HepG2 (cell line): ENCODE results near the gene INO80B. TPM values are rescaled to one million over a fixed set of nuclear protein-coding genes. Genes with fewer than 3 reads are reported as not detected.

Experiments used
- ERF ChIP-seq: IDR thresholded peaks from 2 replicates; pipeline ENCODE4 v1.6.1; 2018; ENCODE audit warnings: missing biosample characterization, missing genetic modification reagents
- GZF1 ChIP-seq: sonication (generic); formaldehyde crosslinking; IDR thresholded peaks from 2 replicates; pipeline ENCODE4 v1.5.1; 2020; ENCODE audit warnings: mild to moderate bottlenecking, missing genetic modification reagents
- LCORL ChIP-seq, 2 experiments: fragments of 450-650 bp in 1 of 2; sonication (generic) in 1 of 2; formaldehyde crosslinking in 1 of 2; IDR thresholded peaks; 2 replicates each; pipeline versions ENCODE4 v1.5.0 to v1.6.1; 2017 to 2020; ENCODE audit warnings: antibody characterized with exemption in 1 of 2, missing genetic modification reagents in 1 of 2
- MEIS2 ChIP-seq: sonication (generic); formaldehyde crosslinking; IDR thresholded peaks from 2 replicates; pipeline ENCODE4 v1.9.0; 2021; ENCODE audit warnings: mild to moderate bottlenecking, missing genetic modification reagents
- PCBP2 ChIP-seq: fragments of 200-400 bp; formaldehyde crosslinking; optimal IDR thresholded peaks from 2 replicates; pipeline ENCODE3; 2018; ENCODE audit warnings: low read length, low read depth; ENCODE audit not compliant: poor library complexity, severe bottlenecking
- SNAPC5 ChIP-seq: sonication (generic); formaldehyde crosslinking; IDR thresholded peaks from 2 replicates; pipeline ENCODE4 v1.8.1; 2023; ENCODE audit warnings: mild to moderate bottlenecking, missing genetic modification reagents, borderline replicate concordance
- ZKSCAN1 ChIP-seq: fragments of 150-350 bp; IDR thresholded peaks from 2 replicates; pipeline ENCODE4 v1.6.1; 2014; ENCODE audit warnings: low read length
- ZNF468 ChIP-seq: sonication (generic); formaldehyde crosslinking; IDR thresholded peaks from 2 replicates; pipeline ENCODE4 v1.8.0; 2022; ENCODE audit warnings: mild to moderate bottlenecking, moderate library complexity, missing genetic modification reagents
- ZNF546 ChIP-seq: sonication (generic); formaldehyde crosslinking; conservative IDR thresholded peaks from 2 replicates; pipeline ENCODE4 v1.8.1; 2023; ENCODE audit warnings: mild to moderate bottlenecking, missing genetic modification reagents
- ZNF768 ChIP-seq: sonication (generic); formaldehyde crosslinking; IDR thresholded peaks from 2 replicates; pipeline ENCODE4 v1.4.0; 2020; ENCODE audit warnings: missing genetic modification reagents
- ZNF772 ChIP-seq: sonication (generic); formaldehyde crosslinking; IDR thresholded peaks from 2 replicates; pipeline ENCODE4 v1.5.0; 2020; ENCODE audit warnings: mild to moderate bottlenecking, missing genetic modification reagents
- ZNF777 ChIP-seq: sonication (generic); formaldehyde crosslinking; IDR thresholded peaks from 2 replicates; pipeline ENCODE4 v1.4.0; 2020; ENCODE audit warnings: missing genetic modification reagents
- ZNF83 ChIP-seq: sonication (generic); formaldehyde crosslinking; IDR thresholded peaks from 2 replicates; pipeline ENCODE4 v1.4.0; 2020; ENCODE audit warnings: missing genetic modification reagents, mild to moderate bottlenecking, borderline replicate concordance
- ZNF841 ChIP-seq: sonication (generic); formaldehyde crosslinking; IDR thresholded peaks from 2 replicates; pipeline ENCODE4 v1.8.1; 2023; ENCODE audit warnings: missing genetic modification reagents, borderline replicate concordance
- polyA plus RNA-seq, 8 experiments: library from polyadenylated mRNA; depleted of rRNA in 3 of 8; stranded (reverse) in 7 of 8; unstranded in 1 of 8; fragments of >200 nt; fragmentation: Illumina TruSeq in 4 of 8; extraction: Trizol in 4 of 8; gene quantifications; 2 replicates each; pipeline versions ENCODE4 v1.2.1 to v1.2.3, GENCODE V29; 2011 to 2016; ENCODE audit warnings: low read depth in 4 of 8, missing spikeins in 1 of 8, mixed read lengths in 1 of 8; ENCODE audit not compliant: insufficient read depth in 1 of 8
- total RNA-seq, 5 experiments: library from RNA; depleted of rRNA; stranded (reverse); fragments of >200 nt; fragmentation: Illumina TruSeq; extraction: Trizol; gene quantifications; 2 replicates each; pipeline ENCODE4 v1.2.3, GENCODE V29; 2016; ENCODE audit warnings: low read depth in 1 of 5
- TF ChIP-seq, protein P1 (sequence below), 2 experiments: fragments of 450-650 bp in 1 of 2; sonication (generic) in 1 of 2; formaldehyde crosslinking in 1 of 2; IDR thresholded peaks; 2 replicates each; pipeline versions ENCODE4 v1.6.1 to v1.8.0; 2016 to 2022; ENCODE audit warnings: antibody characterized with exemption in 1 of 2, mild to moderate bottlenecking in 1 of 2, missing genetic modification reagents in 1 of 2
- TF ChIP-seq, protein P2 (sequence below): sonication (generic); formaldehyde crosslinking; IDR thresholded peaks from 2 replicates; pipeline ENCODE4 v1.5.0; 2020; ENCODE audit warnings: mild to moderate bottlenecking, missing genetic modification reagents, moderate library complexity
- TF ChIP-seq, protein P3 (sequence below): sonication (generic); formaldehyde crosslinking; IDR thresholded peaks from 2 replicates; pipeline ENCODE4 v1.8.0; 2022; ENCODE audit warnings: mild to moderate bottlenecking, missing genetic modification reagents, moderate library complexity

The INO80B gene
- total and polyA plus RNA-seq, 2 of the 13 experiments (the other 11 are each of a cell fraction or from before 2014, with no cell fraction given) = 6.2 to 14.5 TPM

GRCh38 chr2:74497777-74498499 lies 43.1 kb downstream of the INO80B start (continued):
- TF ChIP-seq, protein P1, sequence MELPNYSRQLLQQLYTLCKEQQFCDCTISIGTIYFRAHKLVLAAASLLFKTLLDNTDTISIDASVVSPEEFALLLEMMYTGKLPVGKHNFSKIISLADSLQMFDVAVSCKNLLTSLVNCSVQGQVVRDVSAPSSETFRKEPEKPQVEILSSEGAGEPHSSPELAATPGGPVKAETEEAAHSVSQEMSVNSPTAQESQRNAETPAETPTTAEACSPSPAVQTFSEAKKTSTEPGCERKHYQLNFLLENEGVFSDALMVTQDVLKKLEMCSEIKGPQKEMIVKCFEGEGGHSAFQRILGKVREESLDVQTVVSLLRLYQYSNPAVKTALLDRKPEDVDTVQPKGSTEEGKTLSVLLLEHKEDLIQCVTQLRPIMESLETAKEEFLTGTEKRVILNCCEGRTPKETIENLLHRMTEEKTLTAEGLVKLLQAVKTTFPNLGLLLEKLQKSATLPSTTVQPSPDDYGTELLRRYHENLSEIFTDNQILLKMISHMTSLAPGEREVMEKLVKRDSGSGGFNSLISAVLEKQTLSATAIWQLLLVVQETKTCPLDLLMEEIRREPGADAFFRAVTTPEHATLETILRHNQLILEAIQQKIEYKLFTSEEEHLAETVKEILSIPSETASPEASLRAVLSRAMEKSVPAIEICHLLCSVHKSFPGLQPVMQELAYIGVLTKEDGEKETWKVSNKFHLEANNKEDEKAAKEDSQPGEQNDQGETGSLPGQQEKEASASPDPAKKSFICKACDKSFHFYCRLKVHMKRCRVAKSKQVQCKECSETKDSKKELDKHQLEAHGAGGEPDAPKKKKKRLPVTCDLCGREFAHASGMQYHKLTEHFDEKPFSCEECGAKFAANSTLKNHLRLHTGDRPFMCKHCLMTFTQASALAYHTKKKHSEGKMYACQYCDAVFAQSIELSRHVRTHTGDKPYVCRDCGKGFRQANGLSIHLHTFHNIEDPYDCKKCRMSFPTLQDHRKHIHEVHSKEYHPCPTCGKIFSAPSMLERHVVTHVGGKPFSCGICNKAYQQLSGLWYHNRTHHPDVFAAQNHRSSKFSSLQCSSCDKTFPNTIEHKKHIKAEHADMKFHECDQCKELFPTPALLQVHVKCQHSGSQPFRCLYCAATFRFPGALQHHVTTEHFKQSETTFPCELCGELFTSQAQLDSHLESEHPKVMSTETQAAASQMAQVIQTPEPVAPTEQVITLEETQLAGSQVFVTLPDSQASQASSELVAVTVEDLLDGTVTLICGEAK (IDR thresholded peaks at IDR 0.05) = no peak
- TF ChIP-seq, protein P1 (CRISPR knock-in tag; IDR thresholded peaks at IDR 0.05) = peak; percentile 30; the same call in 1 of the 2 replicates
- TF ChIP-seq ZNF768 (CRISPR knock-in tag) (peak; percentile 52; the same call in 1 of the 2 replicates), ZNF841 (CRISPR knock-in tag) (no peak), SNAPC5 (no peak), ERF (0 out of 2 replicates have a peak, but pooled peaks have one; percentile 24), ZNF777 (CRISPR knock-in tag) (0 out of 2 replicates have a peak, but pooled peaks have one; percentile 49), LCORL (IDR thresholded peaks at IDR 0.05) (no peak), LCORL (CRISPR knock-in tag; IDR thresholded peaks at IDR 0.05) (no peak; the same call in 1 of the 2 replicates), ZNF772 (peak; percentile 57), PCBP2 (no peak), ZNF546 (CRISPR knock-in tag) (no peak), MEIS2 (CRISPR knock-in tag) (no peak), ZKSCAN1 (no peak), ZNF468 (CRISPR knock-in tag) (no peak), GZF1 (0 out of 2 replicates have a peak, but pooled peaks have one; percentile 39), ZNF83 (no peak)
- TF ChIP-seq, protein P2, sequence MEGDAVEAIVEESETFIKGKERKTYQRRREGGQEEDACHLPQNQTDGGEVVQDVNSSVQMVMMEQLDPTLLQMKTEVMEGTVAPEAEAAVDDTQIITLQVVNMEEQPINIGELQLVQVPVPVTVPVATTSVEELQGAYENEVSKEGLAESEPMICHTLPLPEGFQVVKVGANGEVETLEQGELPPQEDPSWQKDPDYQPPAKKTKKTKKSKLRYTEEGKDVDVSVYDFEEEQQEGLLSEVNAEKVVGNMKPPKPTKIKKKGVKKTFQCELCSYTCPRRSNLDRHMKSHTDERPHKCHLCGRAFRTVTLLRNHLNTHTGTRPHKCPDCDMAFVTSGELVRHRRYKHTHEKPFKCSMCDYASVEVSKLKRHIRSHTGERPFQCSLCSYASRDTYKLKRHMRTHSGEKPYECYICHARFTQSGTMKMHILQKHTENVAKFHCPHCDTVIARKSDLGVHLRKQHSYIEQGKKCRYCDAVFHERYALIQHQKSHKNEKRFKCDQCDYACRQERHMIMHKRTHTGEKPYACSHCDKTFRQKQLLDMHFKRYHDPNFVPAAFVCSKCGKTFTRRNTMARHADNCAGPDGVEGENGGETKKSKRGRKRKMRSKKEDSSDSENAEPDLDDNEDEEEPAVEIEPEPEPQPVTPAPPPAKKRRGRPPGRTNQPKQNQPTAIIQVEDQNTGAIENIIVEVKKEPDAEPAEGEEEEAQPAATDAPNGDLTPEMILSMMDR (CRISPR knock-in tag) = peak; percentile 27; the same call in 1 of the 2 replicates
- TF ChIP-seq, protein P3, sequence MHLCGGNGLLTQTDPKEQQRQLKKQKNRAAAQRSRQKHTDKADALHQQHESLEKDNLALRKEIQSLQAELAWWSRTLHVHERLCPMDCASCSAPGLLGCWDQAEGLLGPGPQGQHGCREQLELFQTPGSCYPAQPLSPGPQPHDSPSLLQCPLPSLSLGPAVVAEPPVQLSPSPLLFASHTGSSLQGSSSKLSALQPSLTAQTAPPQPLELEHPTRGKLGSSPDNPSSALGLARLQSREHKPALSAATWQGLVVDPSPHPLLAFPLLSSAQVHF (CRISPR knock-in tag) = 0 out of 2 replicates have a peak, but pooled peaks have one; percentile 30
